HepG2 (cell line): Measurements from ENCODE around the gene CCDC34. TPM values are rescaled to one million over a fixed set of nuclear protein-coding genes. Genes with fewer than 3 reads are reported as not detected.

Experiments used
- AHDC1 ChIP-seq: sonication (generic); formaldehyde crosslinking; IDR thresholded peaks from 2 replicates; pipeline ENCODE4 v1.5.1; 2020; ENCODE audit warnings: mild to moderate bottlenecking, missing genetic modification reagents, borderline replicate concordance
- DZIP1 ChIP-seq: sonication (generic); formaldehyde crosslinking; IDR thresholded peaks from 2 replicates; pipeline ENCODE4 v1.5.0; 2020; ENCODE audit warnings: mild to moderate bottlenecking, missing genetic modification reagents
- MLXIP ChIP-seq: sonication (generic); formaldehyde crosslinking; IDR thresholded peaks from 2 replicates; pipeline ENCODE4 v1.9.0; 2021; ENCODE audit warnings: missing genetic modification reagents, borderline replicate concordance
- ZHX2 ChIP-seq, 2 experiments: sonication (generic) in 1 of 2; formaldehyde crosslinking in 1 of 2; IDR thresholded peaks; 2 replicates each; pipeline versions ENCODE4 v1.6.1 to v1.9.0; 2014 to 2022; ENCODE audit warnings: antibody characterized with exemption in 1 of 2, borderline replicate concordance in 1 of 2, inconsistent platforms in 1 of 2, low read depth in 1 of 2, missing genetic modification reagents in 1 of 2
- polyA plus RNA-seq, 8 experiments: library from polyadenylated mRNA; depleted of rRNA in 3 of 8; stranded (reverse) in 7 of 8; unstranded in 1 of 8; fragments of >200 nt; fragmentation: Illumina TruSeq in 4 of 8; extraction: Trizol in 4 of 8; gene quantifications; 2 replicates each; pipeline versions ENCODE4 v1.2.1 to v1.2.3, GENCODE V29; 2011 to 2016; ENCODE audit warnings: low read depth in 4 of 8, missing spikeins in 1 of 8, mixed read lengths in 1 of 8; ENCODE audit not compliant: insufficient read depth in 1 of 8
- total RNA-seq, 5 experiments: library from RNA; depleted of rRNA; stranded (reverse); fragments of >200 nt; fragmentation: Illumina TruSeq; extraction: Trizol; gene quantifications; 2 replicates each; pipeline ENCODE4 v1.2.3, GENCODE V29; 2016; ENCODE audit warnings: low read depth in 1 of 5
- TF ChIP-seq, protein P1 (sequence below): sonication (generic); formaldehyde crosslinking; IDR thresholded peaks from 2 replicates; pipeline ENCODE4 v1.4.0; 2020; ENCODE audit warnings: missing genetic modification reagents

The CCDC34 gene
- total and polyA plus RNA-seq, 2 of the 13 experiments (the other 11 are each of a cell fraction or from before 2014, with no cell fraction given) = 7.6 to 34.3 TPM

DNA sequence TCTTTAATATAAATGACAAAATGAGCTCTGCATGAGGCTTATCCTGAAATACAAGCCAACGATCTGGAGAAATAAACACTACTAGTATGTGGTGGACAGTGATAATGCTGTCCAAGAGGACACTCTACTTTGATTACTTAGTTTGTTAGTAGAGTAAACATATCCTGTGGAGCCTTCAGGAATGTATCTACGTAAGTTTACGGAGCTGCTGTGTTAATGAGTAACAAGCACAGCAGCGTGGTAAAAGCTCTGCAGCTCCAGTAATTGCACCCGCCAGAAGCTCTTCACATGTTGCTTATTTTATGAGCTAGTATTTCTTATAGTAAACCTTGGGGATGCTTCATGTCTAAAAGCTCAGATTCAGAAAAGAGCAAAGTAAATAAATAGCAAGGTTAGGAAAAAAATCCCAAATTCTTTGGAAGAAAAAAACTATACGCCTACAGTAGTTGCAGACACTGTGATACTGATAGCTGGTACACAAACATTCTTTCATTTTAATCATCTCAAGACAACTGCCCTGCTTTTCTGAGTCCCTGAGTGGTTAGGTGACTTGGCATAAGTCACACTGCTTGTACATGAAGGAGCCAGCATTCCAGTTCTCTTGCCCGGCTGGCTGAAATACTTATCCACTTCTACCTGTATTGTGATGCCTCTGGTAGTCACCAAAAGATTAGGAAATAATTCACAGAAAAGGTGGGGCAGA lies 32.7 kb upstream of the CCDC34 start (continued):
- TF ChIP-seq ZHX2 (IDR thresholded peaks at IDR 0.05; ENCODE audit: low read depth) = no peak
- TF ChIP-seq ZHX2 (CRISPR knock-in tag; IDR thresholded peaks at IDR 0.05; ENCODE audit: borderline replicate concordance) = no peak
- TF ChIP-seq, protein P1, sequence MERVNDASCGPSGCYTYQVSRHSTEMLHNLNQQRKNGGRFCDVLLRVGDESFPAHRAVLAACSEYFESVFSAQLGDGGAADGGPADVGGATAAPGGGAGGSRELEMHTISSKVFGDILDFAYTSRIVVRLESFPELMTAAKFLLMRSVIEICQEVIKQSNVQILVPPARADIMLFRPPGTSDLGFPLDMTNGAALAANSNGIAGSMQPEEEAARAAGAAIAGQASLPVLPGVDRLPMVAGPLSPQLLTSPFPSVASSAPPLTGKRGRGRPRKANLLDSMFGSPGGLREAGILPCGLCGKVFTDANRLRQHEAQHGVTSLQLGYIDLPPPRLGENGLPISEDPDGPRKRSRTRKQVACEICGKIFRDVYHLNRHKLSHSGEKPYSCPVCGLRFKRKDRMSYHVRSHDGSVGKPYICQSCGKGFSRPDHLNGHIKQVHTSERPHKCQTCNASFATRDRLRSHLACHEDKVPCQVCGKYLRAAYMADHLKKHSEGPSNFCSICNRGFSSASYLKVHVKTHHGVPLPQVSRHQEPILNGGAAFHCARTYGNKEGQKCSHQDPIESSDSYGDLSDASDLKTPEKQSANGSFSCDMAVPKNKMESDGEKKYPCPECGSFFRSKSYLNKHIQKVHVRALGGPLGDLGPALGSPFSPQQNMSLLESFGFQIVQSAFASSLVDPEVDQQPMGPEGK = no peak
- peak; percentile 84; the same call in 1 of the 2 replicates for TF ChIP-seq AHDC1
- TF ChIP-seq DZIP1 = no peak
- no peak for TF ChIP-seq MLXIP (CRISPR knock-in tag)
